ENCODE results near the gene FGR.
"Not testable (repeated sequence)": the region's sequence is repeated elsewhere in the genome, so short reads cannot be mapped to it uniquely, and the experiment has no call there.

The FGR gene

DNA sequence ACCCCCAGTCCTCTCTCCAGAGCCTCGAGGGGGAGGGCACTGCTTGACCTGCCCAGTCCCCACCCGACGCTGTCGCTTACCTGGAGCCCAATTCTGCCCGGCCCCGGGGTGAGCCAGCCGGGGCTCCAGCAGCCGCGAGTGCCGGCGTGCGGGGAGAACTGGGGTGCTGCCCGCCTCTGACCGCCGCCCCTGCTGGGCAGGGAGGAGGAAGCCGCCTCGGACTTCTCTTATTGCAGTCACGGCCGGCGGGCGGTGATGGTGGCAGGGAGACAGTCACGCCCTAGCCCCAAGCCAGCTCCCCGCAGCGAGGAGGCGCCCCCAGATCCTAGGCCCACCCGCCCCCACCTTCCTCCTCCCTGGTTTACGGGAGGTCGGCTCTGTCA is at the start of gene FGR:
TSS of gene FGR (minus strand) at position 201 of the 383 bp plus-strand sequence. CDS start 11,269 bp downstream, outside the sequence.
- DNase-seq: no peak

DNA sequence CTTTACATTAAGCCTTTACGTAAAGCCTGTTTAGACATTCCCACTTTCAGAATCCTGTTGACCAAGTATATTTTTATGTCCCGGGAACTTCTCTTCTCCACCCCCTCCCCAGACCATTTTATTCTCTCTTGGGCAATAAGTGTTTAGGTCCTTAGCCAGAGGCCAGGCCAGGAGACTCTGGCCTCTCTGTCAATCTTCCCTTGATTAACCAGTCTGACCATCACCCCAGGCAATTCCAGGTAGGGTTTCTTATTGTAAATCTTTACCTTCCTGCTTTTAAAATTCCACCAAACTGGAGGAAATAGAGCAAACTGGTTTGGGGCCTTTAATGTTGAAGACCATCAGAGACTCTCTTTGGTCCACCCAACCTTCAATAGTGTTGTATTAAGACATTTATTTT is 49.2 kb upstream of the FGR start:
- no peak for DNase-seq

DNA sequence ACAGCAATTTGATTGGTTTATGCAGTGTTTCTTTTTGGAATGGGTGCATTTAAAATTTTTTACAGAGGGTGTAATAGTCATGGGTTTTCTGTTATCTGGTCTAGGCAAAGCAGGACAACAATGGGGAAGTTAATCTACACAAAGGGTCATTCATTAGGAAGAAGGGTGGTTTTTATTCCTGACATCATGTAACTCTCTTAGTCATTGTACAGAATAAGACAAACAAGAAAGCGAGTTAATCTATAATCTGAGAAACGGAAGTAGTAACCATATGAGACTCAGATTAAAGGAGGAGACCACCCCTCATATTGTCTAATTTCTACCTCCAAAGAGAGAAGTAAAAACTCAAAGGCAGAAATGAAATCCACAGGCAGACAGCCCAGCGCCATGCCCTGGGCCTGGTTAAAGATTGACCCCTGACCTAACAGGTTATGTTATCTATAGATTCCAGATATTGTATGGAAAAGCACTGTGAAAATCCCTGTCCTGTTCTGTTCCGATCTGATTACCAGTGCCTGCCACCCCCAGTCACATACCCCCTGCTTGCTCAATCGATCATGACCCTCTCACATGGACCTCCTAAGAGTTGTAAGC is 47.5 kb upstream of the FGR start:
- no peak for DNase-seq

- DNase-seq: not testable (repeated sequence)
Measured at GRCh38 chr1:27681580-27681979, 46.6 kb upstream of the FGR start.

- DNase-seq: not testable (repeated sequence)
Measured at GRCh38 chr1:27680225-27680791, 45.3 kb upstream of the FGR start.

GRCh38 chr1:27678747-27679146 is 43.8 kb upstream of the FGR start:
- no peak for DNase-seq

DNA sequence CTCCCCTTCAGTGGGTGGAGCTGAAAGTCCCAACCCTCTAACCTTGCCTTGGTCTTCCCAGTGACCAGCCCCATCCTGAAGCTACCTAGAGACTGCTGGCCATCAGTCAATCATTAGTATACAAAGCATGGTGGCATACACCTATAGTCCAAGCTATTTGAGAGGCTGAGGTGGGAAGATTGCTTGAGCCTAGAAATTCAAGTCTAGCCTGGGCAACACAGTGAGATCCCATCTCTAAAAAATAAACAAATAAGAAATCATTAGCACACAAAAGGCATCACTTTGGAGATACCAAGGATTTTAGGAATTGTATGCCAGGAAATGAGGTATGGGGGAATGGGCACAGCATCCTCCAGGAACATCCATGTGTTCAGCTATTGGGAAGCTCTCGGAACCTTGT is 41.4 kb upstream of the FGR start:
- DNase-seq: no peak

- no peak for DNase-seq
Measured at GRCh38 chr1:27672750-27673112, 37.7 kb upstream of the FGR start.

DNA sequence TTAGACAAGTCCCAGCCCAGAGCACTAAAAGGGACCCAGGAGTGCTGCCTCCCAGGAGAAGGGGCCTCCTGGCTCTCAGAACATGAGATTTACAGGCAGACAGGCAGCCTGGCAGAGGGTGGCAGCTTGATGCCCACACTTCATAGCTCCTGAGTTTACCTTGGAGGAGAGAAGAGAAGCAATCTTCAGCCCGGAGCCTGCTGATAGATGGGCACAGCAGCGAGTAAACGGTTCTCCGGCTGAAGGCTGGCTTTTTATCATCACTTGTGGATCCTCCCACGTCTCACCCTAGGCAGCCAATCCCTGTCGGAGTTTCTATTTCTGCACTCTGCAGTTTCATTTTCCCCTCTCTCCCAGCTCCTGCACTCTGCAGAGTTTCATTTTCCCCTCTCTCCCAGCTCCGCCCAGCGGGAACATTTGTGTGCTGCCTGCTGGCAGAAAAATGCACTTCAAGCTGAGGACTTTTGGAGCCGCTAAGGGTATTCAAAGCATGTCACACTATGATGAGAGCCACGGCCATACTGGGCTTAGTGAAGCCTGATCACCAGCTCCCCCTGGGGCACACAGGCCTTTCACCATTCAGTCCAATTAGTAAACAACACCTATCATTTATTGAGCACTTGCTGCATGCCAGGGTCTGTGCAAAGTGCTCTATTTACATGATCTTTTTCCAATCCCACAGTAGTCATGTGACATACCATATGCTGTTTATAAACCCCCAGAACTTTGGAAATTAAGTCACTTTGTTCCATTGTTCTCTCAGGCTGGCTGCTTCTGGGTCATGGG is 37.2 kb upstream of the FGR start, which contains the start of gene IFI6:
TSS of gene IFI6 (minus strand) at position 229 of the 786 bp plus-strand sequence. CDS start 2,878 bp downstream, outside the sequence.
- peak; percentile 94 to 97 for DNase-seq

DNA sequence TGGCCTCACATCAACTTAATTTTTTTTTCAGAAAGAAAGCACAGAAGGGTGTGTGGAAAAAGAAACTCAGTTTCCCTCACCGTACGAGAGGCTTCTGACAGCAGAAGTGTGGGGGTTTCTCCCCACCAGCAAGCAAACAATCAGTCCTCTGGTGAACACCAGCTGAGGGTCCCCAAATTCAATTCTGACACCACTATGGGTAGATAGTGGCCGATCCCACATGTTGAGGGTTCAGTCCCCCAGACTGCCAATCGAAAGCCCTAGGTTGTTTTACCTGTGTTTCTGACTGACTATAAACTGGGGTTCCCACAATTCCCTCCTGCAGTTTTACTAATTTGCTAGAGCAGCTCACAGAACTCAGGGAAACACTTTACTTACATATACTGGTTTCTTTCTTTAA is 34.9 kb upstream of the FGR start:
- no peak for DNase-seq

GRCh38 chr1:27668808-27669723 is 34.1 kb upstream of the FGR start:
- DNase-seq: peak; percentile 36 to 53

DNA sequence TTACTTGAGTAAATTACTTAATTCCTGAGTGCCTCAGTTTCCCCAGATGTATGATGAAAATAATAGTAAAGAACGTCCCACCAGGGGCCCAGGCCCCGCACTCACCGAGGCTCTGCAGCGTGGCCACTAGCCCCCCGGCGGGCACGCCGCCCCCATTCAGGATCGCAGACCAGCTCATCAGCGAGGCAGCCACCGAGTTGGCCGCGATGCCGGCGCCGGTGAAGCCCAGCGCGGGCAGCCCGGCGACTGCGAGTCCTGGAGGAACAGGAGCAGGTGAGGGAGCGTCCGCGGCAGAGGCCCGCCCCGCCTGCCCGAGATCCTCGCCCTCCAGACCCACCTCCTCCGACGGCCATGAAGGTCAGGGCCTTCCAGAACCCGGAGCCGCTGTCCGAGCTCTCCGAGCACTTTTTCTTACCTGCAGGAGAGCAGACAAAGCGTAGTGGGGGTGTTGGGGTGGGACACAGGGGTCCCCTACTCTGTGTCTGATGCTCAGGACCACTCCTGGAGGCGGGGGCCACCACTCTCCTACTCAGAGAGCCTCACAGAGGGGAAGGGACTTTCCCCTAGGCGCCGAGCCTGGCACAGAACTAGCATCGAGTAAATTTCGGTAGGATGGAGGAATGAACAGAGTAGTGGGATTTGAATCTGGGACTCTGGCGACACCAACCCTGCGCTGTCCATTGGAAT is 33.3 kb upstream of the FGR start:
- DNase-seq: no peak

GRCh38 chr1:27666791-27667254 is 31.8 kb upstream of the FGR start:
- DNase-seq: no peak

- no peak for DNase-seq
Measured at GRCh38 chr1:27666294-27666693, 31.3 kb upstream of the FGR start.

- DNase-seq: no peak
Measured at GRCh38 chr1:27665016-27665651, 30.1 kb upstream of the FGR start.

- no peak for DNase-seq
Measured at GRCh38 chr1:27664291-27664690, 29.3 kb upstream of the FGR start.

- DNase-seq: peak; percentile 46 to 67
Measured at GRCh38 chr1:27662707-27663393, 27.9 kb upstream of the FGR start.

DNA sequence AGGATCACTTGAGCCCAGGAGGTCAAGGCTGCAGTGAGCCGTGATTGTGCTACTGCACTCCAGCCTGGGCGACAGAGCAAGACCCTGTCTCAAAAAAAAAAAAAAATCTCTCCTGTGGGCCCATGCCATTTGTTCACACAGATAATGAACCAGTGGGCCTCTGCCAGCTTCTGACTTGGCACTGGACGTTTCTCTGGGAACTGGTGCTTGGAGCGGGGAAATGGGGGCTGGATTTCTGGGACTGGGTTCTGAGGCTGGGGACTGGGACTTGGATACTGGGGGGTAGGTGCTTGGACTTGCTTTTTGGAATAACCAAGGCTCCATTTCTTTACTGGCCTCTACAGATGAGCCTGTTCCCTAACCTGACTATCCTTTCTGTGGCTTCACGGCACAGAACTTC is 27.3 kb upstream of the FGR start:
- no peak for DNase-seq

- no peak for DNase-seq
Measured at GRCh38 chr1:27661412-27662075, 26.6 kb upstream of the FGR start.

DNA sequence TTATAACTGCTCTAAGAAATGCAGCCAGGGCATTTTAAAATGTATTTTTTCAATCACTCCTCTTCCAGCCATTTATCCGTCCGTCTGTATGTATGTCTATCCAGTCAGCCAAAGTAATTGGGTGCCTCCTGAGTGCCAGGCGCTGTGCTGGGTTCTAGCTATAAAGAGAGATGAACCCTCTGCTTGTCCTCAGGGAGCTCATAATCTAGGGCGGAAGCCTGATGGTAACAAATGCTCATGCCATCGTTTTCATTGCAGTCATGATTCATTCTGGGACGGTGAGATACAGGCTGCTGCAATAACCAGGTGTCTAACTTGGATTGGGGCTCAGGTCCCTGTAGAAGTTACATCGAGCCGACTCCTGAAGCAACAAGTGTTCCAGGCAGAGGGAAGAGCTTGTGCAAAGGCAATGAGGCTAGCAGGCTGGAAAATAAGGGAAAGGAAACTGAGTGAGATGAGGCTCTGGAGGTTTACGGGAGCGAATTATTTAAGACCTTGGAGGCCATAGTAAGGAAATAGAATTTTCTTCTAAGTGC is 25.4 kb upstream of the FGR start:
- DNase-seq: no peak

Measured in SHP77 (cell line).